MM.1S (cell line): ENCODE data around the gene TPK1.

Experiments
- DNase-seq: peaks from one replicate; pipeline ENCODE4 v3.0.0-alpha.2; 2015
- H2AFZ ChIP-seq: fragments of 300-600 bp; sonication (generic); 2 replicates; pipeline ENCODE4 v1.6.0; 2016; ENCODE audit warnings: antibody characterized with exemption, low read length
- H3F3A ChIP-seq: fragments of 300-600 bp; sonication (generic); 2 replicates; pipeline ENCODE4 v1.6.1; 2016; ENCODE audit warnings: mild to moderate bottlenecking, antibody characterized with exemption, low read length, moderate library complexity, mixed read lengths; ENCODE audit not compliant: insufficient read depth
- H3K27ac ChIP-seq: fragments of 300-600 bp; sonication (generic); 2 replicates; pipeline ENCODE4 v1.5.1; 2016; ENCODE audit warnings: mild to moderate bottlenecking, low read length
- H3K27me3 ChIP-seq: fragments of 300-600 bp; sonication (generic); replicated peaks from 2 replicates; pipeline ENCODE4 v1.6.0; 2016; ENCODE audit warnings: low read length; ENCODE audit not compliant: insufficient read depth
- H3K36me3 ChIP-seq: fragments of 300-600 bp; sonication (generic); replicated peaks from 2 replicates; pipeline ENCODE4 v1.6.1; 2016; ENCODE audit warnings: mild to moderate bottlenecking, low read length, mixed read lengths; ENCODE audit not compliant: insufficient read depth
- H3K4me1 ChIP-seq: fragments of 300-600 bp; sonication (generic); 2 replicates; pipeline ENCODE4 v1.6.1; 2016; ENCODE audit warnings: low read length, mixed read lengths
- H3K4me2 ChIP-seq: fragments of 300-600 bp; sonication (generic); 2 replicates; pipeline ENCODE4 v1.6.0; 2016; ENCODE audit warnings: low read depth, low read length
- H3K4me3 ChIP-seq: fragments of 300-600 bp; sonication (generic); 2 replicates; pipeline ENCODE4 v1.5.1; 2016; ENCODE audit warnings: low read length, mixed read lengths
- H3K79me2 ChIP-seq: fragments of 300-600 bp; sonication (generic); 2 replicates; pipeline ENCODE4 v1.6.1; 2016; ENCODE audit warnings: mixed run types, low read length, mixed read lengths
- H3K9ac ChIP-seq: fragments of 300-600 bp; sonication (generic); 2 replicates; pipeline ENCODE4 v1.6.1; 2016; ENCODE audit warnings: low read length, mixed read lengths
- H3K9me2 ChIP-seq: fragments of 300-600 bp; sonication (generic); replicated peaks from 2 replicates; pipeline ENCODE4 v1.6.1; 2016; ENCODE audit warnings: mild to moderate bottlenecking, low read length, mixed read lengths; ENCODE audit not compliant: insufficient read depth
- H3K9me3 ChIP-seq: fragments of 300-600 bp; sonication (generic); replicated peaks from 2 replicates; pipeline ENCODE4 v1.6.1; 2016; ENCODE audit warnings: mild to moderate bottlenecking, low read length, mixed read lengths; ENCODE audit not compliant: insufficient read depth
- H4K20me1 ChIP-seq: fragments of 300-600 bp; sonication (generic); 2 replicates; pipeline ENCODE4 v1.6.1; 2016; ENCODE audit warnings: mild to moderate bottlenecking, low read length, moderate library complexity, mixed read lengths; ENCODE audit not compliant: insufficient read depth
- CTCF ChIP-seq: fragments of 300-600 bp; sonication (generic); IDR thresholded peaks from 2 replicates; pipeline ENCODE4 v1.5.1; 2016; ENCODE audit warnings: antibody characterized with exemption, low read length, mixed read lengths
- EZH2 ChIP-seq: fragments of 300-600 bp; sonication (generic); optimal IDR thresholded peaks from 2 replicates; pipeline ENCODE3; 2017; ENCODE audit warnings: low read depth, mild to moderate bottlenecking, antibody characterized with exemption, low read length, mixed read lengths
- EZH2phosphoT487 ChIP-seq: fragments of 300-600 bp; sonication (generic); IDR thresholded peaks from 2 replicates; pipeline ENCODE4 v1.6.1; 2018; ENCODE audit warnings: antibody characterized with exemption, low read length

Gene TPK1

GRCh38 chr7:144588559-144589051, 247.2 kb downstream of the TPK1 start:
- Histone ChIP-seq H4K20me1 (no peaks in the 10 kb centered on the region), H3K9me3 (no peaks in the 10 kb centered on the region), H3K4me3 (no peak overlapping the region), H2AFZ (no peak overlapping the region), H3K9ac (no peak overlapping the region), H3K9me2 (no peaks in the 10 kb centered on the region), H3K79me2 (no peaks in the 10 kb centered on the region), H3K27ac (no peak overlapping the region), H3K36me3 (no peaks in the 10 kb centered on the region), H3K4me2 (no peak overlapping the region), H3K4me1 (no peaks in the 10 kb centered on the region), H3K27me3 (no peaks in the 10 kb centered on the region), H3F3A (no peaks in the 10 kb centered on the region)
- DNase-seq, result no peak
- no peak for TF ChIP-seq EZH2phosphoT487
- TF ChIP-seq EZH2, result no peak
- TF ChIP-seq CTCF, result no peak

GRCh38 chr7:144587701-144588100, 248.2 kb downstream of the TPK1 start:
- no peak for DNase-seq
- Histone ChIP-seq H3K9ac (no peak overlapping the region), H3K4me1 (no peaks in the 10 kb centered on the region), H3F3A (no peaks in the 10 kb centered on the region), H4K20me1 (no peaks in the 10 kb centered on the region), H3K27ac (no peak overlapping the region), H3K36me3 (no peaks in the 10 kb centered on the region), H3K4me2 (no peak overlapping the region), H3K9me3 (no peaks in the 10 kb centered on the region), H3K27me3 (no peaks in the 10 kb centered on the region), H3K4me3 (no peak overlapping the region), H3K79me2 (no peaks in the 10 kb centered on the region), H3K9me2 (no peaks in the 10 kb centered on the region), H2AFZ (no peak overlapping the region)
- TF ChIP-seq CTCF, result no peak
- TF ChIP-seq EZH2phosphoT487, result no peak
- no peak for TF ChIP-seq EZH2

- no peaks in the 10 kb centered on the region for H3K9me2 ChIP-seq
- no peak overlapping the region for H2AFZ ChIP-seq
- no peaks in the 10 kb centered on the region for H3K4me1 ChIP-seq
- TF ChIP-seq CTCF, result no peak
- TF ChIP-seq EZH2phosphoT487, result no peak
- no peaks in the 10 kb centered on the region for H3K9me3 ChIP-seq
- H3K9ac ChIP-seq, result no peak overlapping the region
- DNase-seq, result no peak
- H3K27ac ChIP-seq, result no peak overlapping the region
- H4K20me1 ChIP-seq, result no peaks in the 10 kb centered on the region
- H3K27me3 ChIP-seq, result no peaks in the 10 kb centered on the region
- no peak overlapping the region for H3K4me2 ChIP-seq
- no peaks in the 10 kb centered on the region for H3K36me3 ChIP-seq
- H3F3A ChIP-seq, result no peaks in the 10 kb centered on the region
- no peaks in the 10 kb centered on the region for H3K79me2 ChIP-seq
- no peak overlapping the region for H3K4me3 ChIP-seq
Observed at GRCh38 chr7:144584726-144585125, 251.1 kb downstream of the TPK1 start.
